H9 (cell line): ENCODE measurements around the gene PLLP. TPM values are rescaled to one million over a fixed set of nuclear protein-coding genes. Genes with fewer than 3 reads are reported as not detected.

ENCODE experiments used
- DNase-seq: peaks from one replicate; pipeline ENCODE4 v3.0.0-alpha.2; 2017
- H2AFZ ChIP-seq: one replicate; pipeline ENCODE4 v1.6.1; 2013; ENCODE audit warnings: mild to moderate bottlenecking, low read length, control low read depth, moderate library complexity
- H2AK5ac ChIP-seq: 2 replicates; pipeline ENCODE4 v1.6.1; 2013; ENCODE audit warnings: low read length, control low read depth, mixed read lengths; ENCODE audit not compliant: insufficient read length
- H2BK120ac ChIP-seq: one replicate; pipeline ENCODE4 v1.6.1; 2013; ENCODE audit warnings: low read depth, mild to moderate bottlenecking, low read length, control low read depth, inconsistent platforms; ENCODE audit not compliant: poor library complexity, severe bottlenecking
- H2BK12ac ChIP-seq: 2 replicates; pipeline ENCODE4 v1.6.1; 2013; ENCODE audit warnings: low read length, control low read depth, mixed read lengths, low read depth; ENCODE audit not compliant: insufficient read length
- H2BK15ac ChIP-seq: 2 replicates; pipeline ENCODE4 v1.6.1; 2013; ENCODE audit warnings: low read depth, low read length, control low read depth
- H2BK20ac ChIP-seq: one replicate; pipeline ENCODE4 v1.6.1; 2013; ENCODE audit warnings: low read depth, mild to moderate bottlenecking, low read length, control low read depth, inconsistent platforms; ENCODE audit not compliant: poor library complexity, severe bottlenecking
- H2BK5ac ChIP-seq: 2 replicates; pipeline ENCODE4 v1.6.1; 2013; ENCODE audit warnings: low read length, control low read depth, mixed read lengths; ENCODE audit not compliant: insufficient read length
- H3K14ac ChIP-seq: 2 replicates; pipeline ENCODE4 v1.6.1; 2013; ENCODE audit warnings: low read length, control low read depth; ENCODE audit not compliant: insufficient read depth
- H3K18ac ChIP-seq: 2 replicates; pipeline ENCODE4 v1.6.1; 2013; ENCODE audit warnings: low read depth, mild to moderate bottlenecking, mixed read lengths, low read length, control low read depth; ENCODE audit not compliant: insufficient read length
- H3K23ac ChIP-seq: 2 replicates; pipeline ENCODE4 v1.6.1; 2013; ENCODE audit warnings: low read length, control low read depth, mixed read lengths, low read depth; ENCODE audit not compliant: insufficient read length
- H3K23me2 ChIP-seq: 2 replicates; pipeline ENCODE4 v1.6.1; 2013; ENCODE audit warnings: low read depth, mild to moderate bottlenecking, mixed read lengths, low read length, control low read depth; ENCODE audit not compliant: insufficient read length, poor library complexity, severe bottlenecking
- H3K27ac ChIP-seq: 2 replicates; pipeline ENCODE4 v1.5.1; 2013; ENCODE audit warnings: low read length, control low read depth, mixed read lengths, low read depth; ENCODE audit not compliant: insufficient read length
- H3K27me3 ChIP-seq: 2 replicates; pipeline ENCODE4 v1.6.1; 2013; ENCODE audit warnings: low read length, control low read depth, inconsistent platforms; ENCODE audit not compliant: insufficient read depth
- H3K4ac ChIP-seq: 2 replicates; pipeline ENCODE4 v1.6.1; 2013; ENCODE audit warnings: low read depth, mild to moderate bottlenecking, control low read depth, inconsistent platforms, low read length, moderate library complexity
- H3K4me1 ChIP-seq: 2 replicates; pipeline ENCODE4 v1.6.1; 2013; ENCODE audit warnings: low read length, control low read depth, inconsistent platforms; ENCODE audit not compliant: insufficient read depth
- H3K4me2 ChIP-seq: 2 replicates; pipeline ENCODE4 v1.6.1; 2013; ENCODE audit warnings: low read length, control low read depth, mixed read lengths; ENCODE audit not compliant: insufficient read length, insufficient read depth
- H3K56ac ChIP-seq: 2 replicates; pipeline ENCODE4 v1.6.1; 2013; ENCODE audit warnings: low read depth, mild to moderate bottlenecking, mixed read lengths, low read length, control low read depth; ENCODE audit not compliant: insufficient read length
- H3K79me1 ChIP-seq: 2 replicates; pipeline ENCODE4 v1.6.1; 2013; ENCODE audit warnings: low read depth, mild to moderate bottlenecking, moderate library complexity, low read length, control low read depth, inconsistent platforms; ENCODE audit not compliant: insufficient read depth, poor library complexity, severe bottlenecking
- H3K79me2 ChIP-seq: 2 replicates; pipeline ENCODE4 v1.6.1; 2013; ENCODE audit warnings: low read length, control low read depth, inconsistent platforms; ENCODE audit not compliant: insufficient read depth
- H3K9ac ChIP-seq: 2 replicates; pipeline ENCODE4 v1.6.1; 2013; ENCODE audit warnings: low read length, control low read depth, mixed read lengths; ENCODE audit not compliant: insufficient read length; ENCODE audit errors: extremely low read depth
- H3K9me3 ChIP-seq: one replicate; pipeline ENCODE4 v1.6.1; 2013; ENCODE audit warnings: low read depth, low read length, inconsistent platforms; ENCODE audit not compliant: control insufficient read depth
- H3T11ph ChIP-seq: one replicate; pipeline ENCODE4 v1.6.1; 2013; ENCODE audit warnings: mild to moderate bottlenecking, low read length, control low read depth, inconsistent platforms
- H4K20me1 ChIP-seq: one replicate; pipeline ENCODE4 v1.6.1; 2013; ENCODE audit not compliant: control insufficient read depth, insufficient read length, insufficient read depth
- H4K5ac ChIP-seq: 2 replicates; pipeline ENCODE4 v1.6.1; 2013; ENCODE audit warnings: low read depth, mild to moderate bottlenecking, mixed read lengths, low read length, control low read depth; ENCODE audit not compliant: insufficient read length
- H4K8ac ChIP-seq: replicated peaks from 2 replicates; pipeline ENCODE4 v1.6.1; 2013; ENCODE audit warnings: low read length, control low read depth, mixed read lengths, low read depth; ENCODE audit not compliant: insufficient read length
- H4K91ac ChIP-seq: 2 replicates; pipeline ENCODE4 v1.6.1; 2013; ENCODE audit warnings: low read depth, mild to moderate bottlenecking, moderate library complexity, mixed read lengths, low read length, control low read depth; ENCODE audit not compliant: insufficient read length
- H3K27ac Mint-ChIP-seq, 3 experiments: 2 replicates in 2 of 3; 3 replicates in 1 of 3; pipeline ENCODE4 v1.8.0; 2020 to 2021; ENCODE audit warnings: mixed read lengths in 3 of 3, mild to moderate bottlenecking in 1 of 3, moderate library complexity in 1 of 3
- H3K27me3 Mint-ChIP-seq: 2 replicates; pipeline ENCODE4 v1.8.0; 2021; ENCODE audit warnings: low read depth, mild to moderate bottlenecking, moderate library complexity, mixed read lengths
- H3K36me3 Mint-ChIP-seq, 3 experiments: 2 replicates in 2 of 3; 3 replicates in 1 of 3; pipeline ENCODE4 v1.8.0; 2020 to 2021; ENCODE audit warnings: low read depth in 3 of 3, mixed read lengths in 3 of 3; ENCODE audit not compliant: insufficient read depth in 1 of 3
- H3K4me1 Mint-ChIP-seq, 2 experiments: 2 replicates each; pipeline ENCODE4 v1.8.0; 2020; ENCODE audit warnings: mixed read lengths in 2 of 2
- H3K4me3 Mint-ChIP-seq, 2 experiments: 2 replicates in 1 of 2; 3 replicates in 1 of 2; pipeline ENCODE4 v1.8.0; 2020 to 2021; ENCODE audit warnings: mild to moderate bottlenecking in 2 of 2, mixed read lengths in 2 of 2, moderate library complexity in 1 of 2
- H3K9me3 Mint-ChIP-seq, 2 experiments: 2 replicates in 1 of 2; 3 replicates in 1 of 2; pipeline ENCODE4 v1.8.0; 2020; ENCODE audit warnings: mild to moderate bottlenecking in 2 of 2, mixed read lengths in 2 of 2, moderate library complexity in 1 of 2
- WGBS: extraction: QIAGEN DNeasy Blood & Tissue Kit; methylation state at CpG from one replicate; pipeline ENCODE4 v1.1.7; 2013; ENCODE audit warnings: missing lambda C conversion rate, low lambda C conversion rate, mixed read lengths; ENCODE audit not compliant: insufficient read length; ENCODE audit errors: extremely low coverage; 5-methylcytosine and 5-hydroxymethylcytosine counted together
- total RNA-seq: library from RNA; stranded (reverse); gene quantifications from 2 replicates; pipeline ENCODE4 v1.2.1, GENCODE V29; 2021
- TF ChIP-seq, protein P1 (sequence below): fragments of 200-600 bp; sonication (generic); conservative IDR thresholded peaks from 3 replicates; pipeline ENCODE4 v1.8.0; 2021; ENCODE audit warnings: antibody characterized with exemption, mild to moderate bottlenecking

The PLLP gene
- total RNA-seq, 1 experiment from 2014 or later, result 1.8 TPM

GRCh38 chr16:57329718-57330327 lies 45.4 kb upstream of the PLLP start:
- no peak overlapping the region for H2BK5ac ChIP-seq
- no peak overlapping the region for H3K4ac ChIP-seq
- no peak overlapping the region for H3K18ac ChIP-seq
- H3K9ac ChIP-seq, result no peak overlapping the region
- no peaks in the 10 kb centered on the region for H3K79me1 ChIP-seq
- H3K9me3 ChIP-seq, result no peaks in the 10 kb centered on the region
- no peaks in the 10 kb centered on the region for H3K27me3 ChIP-seq
- no peak overlapping the region for H2AK5ac ChIP-seq
- H3K14ac ChIP-seq, result no peak overlapping the region
- H2BK120ac ChIP-seq, result no peak overlapping the region
- no peak overlapping the region for H4K8ac ChIP-seq
- no peak overlapping the region for H4K91ac ChIP-seq
- H3K4me1 ChIP-seq, result no peaks in the 10 kb centered on the region
- H3K56ac ChIP-seq, result no peak overlapping the region
- H3K23ac ChIP-seq, result no peak overlapping the region
- H3K27ac Mint-ChIP-seq, result no peak overlapping the region
- H2AFZ ChIP-seq, result no peak overlapping the region
- TF ChIP-seq, protein P1, sequence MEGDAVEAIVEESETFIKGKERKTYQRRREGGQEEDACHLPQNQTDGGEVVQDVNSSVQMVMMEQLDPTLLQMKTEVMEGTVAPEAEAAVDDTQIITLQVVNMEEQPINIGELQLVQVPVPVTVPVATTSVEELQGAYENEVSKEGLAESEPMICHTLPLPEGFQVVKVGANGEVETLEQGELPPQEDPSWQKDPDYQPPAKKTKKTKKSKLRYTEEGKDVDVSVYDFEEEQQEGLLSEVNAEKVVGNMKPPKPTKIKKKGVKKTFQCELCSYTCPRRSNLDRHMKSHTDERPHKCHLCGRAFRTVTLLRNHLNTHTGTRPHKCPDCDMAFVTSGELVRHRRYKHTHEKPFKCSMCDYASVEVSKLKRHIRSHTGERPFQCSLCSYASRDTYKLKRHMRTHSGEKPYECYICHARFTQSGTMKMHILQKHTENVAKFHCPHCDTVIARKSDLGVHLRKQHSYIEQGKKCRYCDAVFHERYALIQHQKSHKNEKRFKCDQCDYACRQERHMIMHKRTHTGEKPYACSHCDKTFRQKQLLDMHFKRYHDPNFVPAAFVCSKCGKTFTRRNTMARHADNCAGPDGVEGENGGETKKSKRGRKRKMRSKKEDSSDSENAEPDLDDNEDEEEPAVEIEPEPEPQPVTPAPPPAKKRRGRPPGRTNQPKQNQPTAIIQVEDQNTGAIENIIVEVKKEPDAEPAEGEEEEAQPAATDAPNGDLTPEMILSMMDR, result no peak
- no peaks in the 10 kb centered on the region for H3K79me2 ChIP-seq
- H3K23me2 ChIP-seq, result no peaks in the 10 kb centered on the region
- no peak overlapping the region for H2BK12ac ChIP-seq
- peaks cover 5 to 8% of the 10 kb centered on the region in 2 experiments for H3K9me3 Mint-ChIP-seq
- H2BK20ac ChIP-seq, result no peak overlapping the region
- H3T11ph ChIP-seq, result no peak overlapping the region
- 0 out of 7 replicates have a peak, but pooled peaks cover 0 to 4% (median 0%) of the 10 kb centered on the region in 3 experiments for H3K36me3 Mint-ChIP-seq
- no peak for DNase-seq
- H3K27me3 Mint-ChIP-seq, result peaks cover 7% of the 10 kb centered on the region
- H2BK15ac ChIP-seq, result no peak overlapping the region
- no peak overlapping the region for H3K4me3 Mint-ChIP-seq
- H4K5ac ChIP-seq, result no peak overlapping the region
- H3K4me2 ChIP-seq, result no peak overlapping the region
- no peaks in the 10 kb centered on the region for H3K4me1 Mint-ChIP-seq
- H4K20me1 ChIP-seq, result no peaks in the 10 kb centered on the region
- no peak overlapping the region for H3K27ac ChIP-seq
- WGBS, result no CpG with 5 or more reads among the region's 8 CpGs
